Uterus (tissue), 4 donors: ENCODE results near the gene ATP11A. TPM values are rescaled to one million over a fixed set of nuclear protein-coding genes. Genes with fewer than 3 reads are reported as not detected.
A peak's percentile ranks its signal among the peaks of the same experiment; 100 is the strongest.

ENCODE experiments used
- DNase-seq, 2 donors: peaks; one replicate each; pipeline ENCODE4 v3.0.0-alpha.2; 2019 to 2020
- H3K27ac ChIP-seq, 2 donors: fragments of 200-600 bp; sonication (generic); 1 replicate in 1 of 2; 2 replicates in 1 of 2; pipeline ENCODE4 v1.5.1; 2016 to 2018
- H3K27me3 ChIP-seq, 2 donors: fragments of 200-600 bp; sonication (generic); one replicate each; pipeline ENCODE4 v1.5.1; 2018 to 2019; ENCODE audit warnings: control low read depth in 1 of 2
- H3K36me3 ChIP-seq, 2 donors: fragments of 200-600 bp; sonication (generic); one replicate each; pipeline ENCODE4 v1.5.1; 2019; ENCODE audit warnings: control low read depth in 1 of 2
- H3K4me1 ChIP-seq, 2 donors: fragments of 200-600 bp; sonication (generic); one replicate each; pipeline ENCODE4 v1.5.1; 2018 to 2019; ENCODE audit warnings: control low read depth in 1 of 2
- H3K4me3 ChIP-seq, 2 donors: fragments of 200-600 bp; sonication (generic); 1 replicate in 1 of 2; 2 replicates in 1 of 2; pipeline ENCODE4 v1.5.1; 2018 to 2019; ENCODE audit warnings: mild to moderate bottlenecking in 1 of 2
- H3K9me3 ChIP-seq, 2 donors: fragments of 200-600 bp; sonication (generic); one replicate each; pipeline ENCODE4 v1.5.1; 2019; ENCODE audit warnings: control low read depth in 1 of 2
- CTCF ChIP-seq, 4 experiments: fragments of 200-600 bp in 2 of 4; fragments of 450-650 bp in 2 of 4; sonication (generic) in 2 of 4; IDR thresholded peaks; one replicate each; pipeline ENCODE4 v1.5.1; 2016 to 2019; ENCODE audit warnings: antibody characterized with exemption in 4 of 4, mild to moderate bottlenecking in 2 of 4, moderate library complexity in 1 of 4
- POLR2A ChIP-seq, 2 donors: fragments of 450-650 bp; IDR thresholded peaks; one replicate each; pipeline ENCODE4 v1.6.1; 2016; ENCODE audit warnings: antibody characterized with exemption in 2 of 2, mild to moderate bottlenecking in 1 of 2, moderate library complexity in 1 of 2
- intact Hi-C: fragments of 100-400 bp; cut with DNase I; formaldehyde crosslinking; loops from one replicate; pipeline ENCODE4 v1.15.1; 2023; ENCODE audit warnings: low total_unique reads
- total RNA-seq, 4 donors: library from RNA; depleted of rRNA in 3 of 4; stranded (reverse); fragments of >200 nt in 3 of 4; gene quantifications; one replicate each; pipeline versions ENCODE4 v1.1.0 to v1.2.4, GENCODE V29; 2014 to 2023
- donor health status: DM: yes; HTN: yes; CAD: no.

ATP11A gene
- total RNA-seq, 4 donors from 2014 or later = 12.8 to 149 (median 22.8) TPM

GRCh38 chr13:112743451-112744167 is 53.8 kb downstream of the ATP11A start:
- intact Hi-C loops = no loop called here
- Histone ChIP-seq H3K4me1 (no peaks in the 10 kb centered on the region), H3K27ac (peak overlapping the region in 1 of 2 donors; percentile 39), H3K27me3 (no peaks in the 10 kb centered on the region), H3K36me3 (no peaks in the 10 kb centered on the region), H3K4me3 (no peak overlapping the region), H3K9me3 (no peaks in the 10 kb centered on the region)
- no peak for DNase-seq
- TF ChIP-seq CTCF (IDR thresholded peaks at IDR 0.05) (no peak), POLR2A (IDR thresholded peaks at IDR 0.05) (no peak)

DNA sequence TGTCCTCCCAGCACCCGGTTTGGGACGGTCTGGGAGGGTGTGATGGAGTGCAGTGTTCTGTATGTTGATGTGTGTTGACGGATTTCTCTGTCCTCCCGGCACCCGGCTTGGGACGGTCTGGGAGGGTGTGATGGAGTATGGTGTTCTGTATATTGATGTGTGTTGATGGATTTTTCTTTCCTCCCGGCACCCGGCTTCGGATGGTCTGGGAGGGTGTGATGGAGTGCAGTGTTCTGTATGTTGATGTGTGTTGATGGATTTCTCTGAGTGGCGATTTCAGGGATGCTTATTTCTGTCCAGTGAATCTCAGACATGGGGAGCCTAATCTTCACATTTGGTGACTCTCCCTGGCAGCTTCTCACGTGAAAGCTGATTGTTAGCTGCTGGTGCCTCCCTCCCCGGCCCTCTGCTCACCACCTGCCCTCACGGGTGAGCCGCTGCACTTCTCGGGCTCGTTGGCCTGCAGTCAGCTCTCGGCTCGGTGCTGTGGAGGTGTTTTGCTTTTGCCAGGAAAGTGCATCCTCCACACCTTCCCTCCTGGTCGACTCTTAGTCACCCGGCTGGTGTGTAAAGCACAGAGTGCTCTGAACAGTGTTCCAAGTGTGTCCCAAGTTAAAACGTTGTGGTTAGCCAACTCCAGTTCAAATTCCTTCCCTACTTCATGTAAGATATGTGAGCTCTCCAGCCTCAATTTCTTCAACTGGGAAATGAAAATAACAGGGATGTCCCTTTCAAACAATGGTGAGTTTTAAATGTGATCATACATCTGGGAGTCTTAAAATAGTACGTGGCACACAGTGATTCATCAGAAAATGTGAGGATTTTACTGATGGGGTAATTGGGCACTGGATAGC is 54.6 kb downstream of the ATP11A start:
- Histone ChIP-seq H3K4me1 (peaks cover 0 to 4% of the 10 kb centered on the region in 2 donors), H3K27ac (peak overlapping the region in 1 of 2 donors; percentile 39), H3K9me3 (no peaks in the 10 kb centered on the region), H3K4me3 (no peak overlapping the region), H3K27me3 (no peaks in the 10 kb centered on the region), H3K36me3 (no peaks in the 10 kb centered on the region)
- intact Hi-C loops = no loop called here
- no peak for TF ChIP-seq CTCF (IDR thresholded peaks at IDR 0.05)
- no peak for TF ChIP-seq POLR2A (IDR thresholded peaks at IDR 0.05)
- peak in 1 of 2 donors; percentile 17 for DNase-seq

- intact Hi-C loops = no loop called here
- DNase-seq = peak in 1 of 2 donors; percentile 23
- no peak for TF ChIP-seq CTCF (IDR thresholded peaks at IDR 0.05)
- no peak for TF ChIP-seq POLR2A (IDR thresholded peaks at IDR 0.05)
- no peaks in the 10 kb centered on the region for H3K36me3 ChIP-seq
- peaks cover 0 to 4% of the 10 kb centered on the region in 2 donors for H3K4me1 ChIP-seq
- no peaks in the 10 kb centered on the region for H3K27me3 ChIP-seq
- H3K4me3 ChIP-seq = no peak overlapping the region
- H3K27ac ChIP-seq = no peak overlapping the region
- H3K9me3 ChIP-seq = no peaks in the 10 kb centered on the region
These were observed 56.2 kb downstream of the ATP11A start for GRCh38 chr13:112746044-112746443.

- H3K9me3 ChIP-seq = no peaks in the 10 kb centered on the region
- no peak overlapping the region for H3K4me3 ChIP-seq
- TF ChIP-seq CTCF (IDR thresholded peaks at IDR 0.05) = no peak
- TF ChIP-seq POLR2A (IDR thresholded peaks at IDR 0.05) = no peak
- H3K27ac ChIP-seq = no peak overlapping the region
- intact Hi-C loops = no loop called here
- peaks cover 4 to 7% of the 10 kb centered on the region in 2 donors for H3K4me1 ChIP-seq
- H3K27me3 ChIP-seq = no peaks in the 10 kb centered on the region
- DNase-seq = no peak
- no peaks in the 10 kb centered on the region for H3K36me3 ChIP-seq
These were observed 57.4 kb downstream of the ATP11A start for GRCh38 chr13:112747256-112747655.
